ENCODE data around the gene OR2J2.

- TF ChIP-seq CTCF (IDR thresholded peaks at IDR 0.05) (no peak), POLR2A (IDR thresholded peaks at IDR 0.05) (no peak)
Observed at GRCh38 chr6:29146179-29146578, 24.5 kb upstream of the OR2J2 start.

Data from thyroid gland (tissue), 4 donors.